Measurements from ENCODE around the gene CATSPERD.

The CATSPERD gene

DNA sequence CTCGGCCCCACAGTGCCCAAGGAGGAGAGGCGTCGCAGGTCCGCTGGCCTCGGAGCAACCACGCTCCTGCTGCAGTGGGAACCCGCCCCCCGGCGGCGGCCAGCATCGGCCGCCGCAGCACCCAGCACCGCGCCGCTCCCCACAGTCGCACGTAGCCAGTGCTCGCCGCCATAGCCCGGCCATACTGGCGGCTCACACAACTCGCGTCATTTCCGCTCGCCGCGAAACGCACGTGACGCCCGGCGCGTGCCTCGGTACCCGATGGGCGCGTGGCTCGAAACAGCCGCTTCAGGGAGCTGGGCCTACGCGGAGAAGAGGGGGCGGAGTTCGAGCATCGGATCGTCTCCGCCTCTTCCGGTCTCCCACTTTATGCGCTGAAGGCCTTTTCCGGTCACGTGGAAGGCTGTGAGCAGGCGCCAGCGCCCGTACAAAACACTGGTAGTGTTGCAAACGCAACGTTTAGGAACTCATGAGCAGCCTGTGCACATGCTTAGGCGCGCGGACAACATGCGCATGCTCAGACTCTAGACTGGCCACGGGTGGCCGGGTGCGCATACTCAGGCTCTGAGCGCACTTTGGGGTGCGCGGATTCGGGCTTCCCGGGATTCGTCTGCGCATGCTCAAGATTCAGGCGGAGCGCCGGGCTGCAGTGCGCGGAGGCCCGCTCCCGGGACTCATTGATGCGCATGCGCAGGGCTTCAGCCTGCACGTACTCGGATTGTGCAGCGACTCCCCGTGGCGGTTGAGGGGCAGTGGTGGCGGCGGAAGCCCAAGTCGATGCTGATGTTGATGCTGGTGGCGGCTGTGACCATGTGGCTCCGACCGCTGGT, at the start of gene CATSPERD, which contains the start of gene LONP1:
TSS of gene CATSPERD (plus strand) at position 677 of the 830 bp plus-strand sequence. CDS start at position 778, 101 bp downstream.
TSS of gene LONP1 (minus strand) at position 186 of the 830 bp plus-strand sequence. CDS start at position 172, 14 bp downstream.
- peak; percentile 97 for DNase-seq

GRCh38 chr19:5671600-5671999, 48.8 kb upstream of the CATSPERD start:
- DNase-seq = no peak

DNA sequence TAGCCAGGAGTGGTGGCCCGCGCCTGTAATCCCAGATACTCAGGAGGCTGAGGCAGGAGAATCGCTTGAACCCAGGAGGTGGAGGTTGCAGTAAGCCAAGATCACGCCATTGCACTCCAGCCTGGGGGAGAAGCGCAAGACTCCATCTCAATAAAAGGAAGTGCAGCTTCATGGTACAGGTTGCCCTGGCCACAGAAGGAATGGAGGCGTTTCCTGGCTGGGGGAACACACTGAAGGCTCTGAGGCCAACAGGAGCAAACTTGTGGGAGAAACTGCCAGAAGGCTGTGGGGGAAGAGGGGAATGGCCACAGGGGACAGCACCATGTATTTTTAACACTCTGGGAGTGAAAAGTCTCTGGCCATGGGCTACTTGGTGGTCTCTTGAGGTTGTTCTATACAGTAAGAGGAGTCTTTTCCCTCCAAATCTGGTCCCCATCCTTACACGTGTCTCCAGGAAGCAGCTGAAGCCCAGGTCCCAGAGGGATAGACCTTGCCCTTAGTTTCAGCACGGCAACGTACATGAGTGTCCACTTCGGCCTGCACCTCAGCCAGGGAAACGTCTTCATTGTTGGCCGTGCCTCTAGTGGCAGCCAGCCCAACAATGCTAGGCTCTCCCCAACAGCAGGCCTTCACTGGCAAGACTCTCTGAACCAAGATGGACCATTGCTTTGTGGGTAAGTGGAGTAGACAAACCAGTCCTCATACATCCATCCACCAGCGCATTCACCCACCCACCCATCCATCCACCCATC, 47.6 kb upstream of the CATSPERD start:
- DNase-seq = no peak

DNA sequence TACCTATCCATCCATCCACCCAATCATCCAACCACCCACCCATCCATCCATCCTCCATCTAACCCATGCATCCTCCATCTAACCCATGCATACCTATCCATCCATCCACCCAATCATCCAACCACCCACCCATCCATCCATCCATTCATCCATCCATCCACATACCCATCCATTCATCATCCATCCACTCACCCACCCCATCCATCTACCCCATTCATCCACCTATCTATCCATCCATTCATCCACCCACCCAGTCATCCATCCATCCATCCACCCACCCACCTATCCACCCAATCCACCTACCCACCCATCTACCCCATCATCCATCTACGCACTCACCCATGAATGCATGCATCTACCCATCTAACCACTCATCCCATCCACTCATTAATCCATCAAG, 46.7 kb upstream of the CATSPERD start:
- no peak for DNase-seq

GRCh38 chr19:5674714-5675113, 45.7 kb upstream of the CATSPERD start:
- no peak for DNase-seq

DNA sequence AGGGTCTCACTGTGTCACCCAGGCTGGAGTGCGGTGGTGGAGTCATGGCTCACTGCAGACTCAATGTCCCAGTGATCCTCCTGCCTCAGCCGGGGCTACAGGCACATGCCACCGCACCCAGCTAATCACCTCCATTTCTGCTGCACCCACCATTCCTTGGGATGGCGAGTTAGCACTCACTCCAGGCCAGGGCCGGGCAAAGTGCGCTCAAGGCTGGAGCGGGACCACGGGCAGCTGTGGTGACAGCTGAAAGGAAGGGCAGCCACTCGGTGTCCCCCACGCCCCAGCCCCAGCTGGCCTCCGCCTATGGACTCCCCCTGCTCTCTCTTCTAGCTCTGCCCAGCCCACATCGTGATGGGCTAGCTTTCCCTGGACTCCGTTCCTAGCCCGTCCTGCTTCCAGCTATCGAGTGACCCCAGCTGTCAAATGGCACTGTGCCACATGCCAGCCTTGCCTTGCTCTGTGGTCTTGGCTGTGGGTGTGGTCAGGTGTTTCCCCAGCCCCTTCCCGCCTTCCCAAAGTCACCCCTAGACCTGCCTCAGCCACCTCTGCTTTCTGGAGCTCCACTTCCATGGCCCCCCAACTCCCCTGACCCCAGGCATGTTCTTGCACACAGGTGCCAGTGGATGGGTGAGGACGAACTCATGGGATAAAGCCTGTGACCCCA, 44.2 kb upstream of the CATSPERD start:
- DNase-seq = no peak

DNA sequence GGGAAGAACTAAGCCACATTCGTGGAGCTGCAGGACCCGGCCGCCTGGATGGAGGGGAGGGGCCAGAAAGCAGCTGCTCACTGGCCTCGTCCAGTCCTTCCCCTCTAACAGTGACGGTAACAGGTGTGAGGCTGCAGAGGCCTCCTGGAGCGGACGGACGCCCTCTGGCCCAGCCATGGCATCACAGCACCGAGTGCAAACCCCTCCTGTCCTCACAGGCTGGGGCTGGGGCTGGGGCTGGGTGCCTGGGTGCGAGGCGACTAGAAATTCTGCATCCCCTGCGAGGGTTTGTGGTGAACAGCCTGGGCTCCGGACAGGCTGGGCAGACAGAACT, 43.7 kb upstream of the CATSPERD start:
- no peak for DNase-seq

- DNase-seq = no peak
Measured at GRCh38 chr19:5677136-5677535, 43.3 kb upstream of the CATSPERD start.

DNA sequence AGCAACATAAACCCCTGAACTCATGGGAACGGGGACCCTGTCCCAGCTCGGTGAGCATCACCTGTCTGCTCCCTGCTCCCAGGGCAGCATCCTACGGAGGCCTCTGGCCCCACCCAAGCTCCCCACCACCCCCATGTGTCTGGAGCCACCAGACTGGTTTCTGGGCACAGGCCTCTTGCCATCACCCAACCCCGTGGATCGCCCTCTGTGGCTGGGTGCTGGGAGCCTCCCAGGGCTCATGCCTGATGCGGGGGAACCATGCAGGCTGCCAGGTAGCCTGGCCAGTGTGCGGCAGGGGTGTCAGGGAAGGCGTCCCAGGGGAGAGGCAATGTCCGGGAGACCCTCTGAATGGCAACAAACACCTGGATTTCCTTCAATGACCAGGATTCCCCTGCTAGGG, 42.9 kb upstream of the CATSPERD start:
- DNase-seq = no peak

GRCh38 chr19:5678071-5678718, 42.2 kb upstream of the CATSPERD start:
- no peak for DNase-seq

- DNase-seq = no peak
Measured at GRCh38 chr19:5679289-5680083, 41.0 kb upstream of the CATSPERD start.

DNA sequence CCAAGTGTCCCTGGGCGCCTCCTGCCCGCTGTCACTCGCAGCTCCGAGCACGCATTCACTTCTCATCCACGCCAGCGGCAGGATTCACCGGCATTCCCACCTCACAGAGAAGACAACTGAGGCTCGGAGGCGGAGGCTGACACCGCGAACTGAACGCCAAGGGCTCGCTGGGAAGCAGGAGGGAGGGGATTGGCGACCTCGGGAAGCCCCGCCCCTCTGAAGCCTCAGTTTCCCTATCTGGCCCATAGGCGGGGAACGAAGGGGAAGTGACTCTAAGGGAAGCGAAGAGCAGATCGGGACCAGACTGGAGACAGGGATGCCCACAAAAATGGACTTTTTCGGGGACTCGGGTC, 40.4 kb upstream of the CATSPERD start:
- DNase-seq = no peak

GRCh38 chr19:5680437-5681368, 39.7 kb upstream of the CATSPERD start, which contains the start of the genes HSD11B1L and MICOS13:
Gene HSD11B1L, plus strand, starts transcription at chr19:5681027. Its CDS starts 3,806 bp downstream, at chr19:5684833.
Gene MICOS13, minus strand, starts transcription at chr19:5680516. Its CDS starts 30 bp downstream, at chr19:5680486.
- DNase-seq = peak; percentile 90

- DNase-seq = no peak
Measured at GRCh38 chr19:5681391-5682106, 38.9 kb upstream of the CATSPERD start.

DNA sequence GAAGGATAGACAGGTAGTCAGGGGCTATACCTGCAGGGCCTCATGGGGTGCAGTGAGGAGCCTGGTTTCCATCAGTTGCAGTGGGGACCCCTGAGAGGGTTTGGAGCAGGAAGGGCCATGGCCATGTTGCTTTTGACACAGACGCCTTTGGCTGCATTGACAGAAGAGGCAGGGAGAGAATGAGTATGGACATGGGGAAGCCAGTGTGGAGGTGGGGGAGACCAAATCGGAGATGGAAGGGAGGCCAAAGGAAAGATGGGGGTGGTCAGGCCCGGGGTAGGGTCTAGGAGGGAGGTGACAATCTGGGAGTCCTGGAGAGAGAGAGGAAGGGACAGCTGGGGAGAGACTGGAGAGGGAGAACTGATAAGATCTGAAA, 38.3 kb upstream of the CATSPERD start:
- no peak for DNase-seq

DNA sequence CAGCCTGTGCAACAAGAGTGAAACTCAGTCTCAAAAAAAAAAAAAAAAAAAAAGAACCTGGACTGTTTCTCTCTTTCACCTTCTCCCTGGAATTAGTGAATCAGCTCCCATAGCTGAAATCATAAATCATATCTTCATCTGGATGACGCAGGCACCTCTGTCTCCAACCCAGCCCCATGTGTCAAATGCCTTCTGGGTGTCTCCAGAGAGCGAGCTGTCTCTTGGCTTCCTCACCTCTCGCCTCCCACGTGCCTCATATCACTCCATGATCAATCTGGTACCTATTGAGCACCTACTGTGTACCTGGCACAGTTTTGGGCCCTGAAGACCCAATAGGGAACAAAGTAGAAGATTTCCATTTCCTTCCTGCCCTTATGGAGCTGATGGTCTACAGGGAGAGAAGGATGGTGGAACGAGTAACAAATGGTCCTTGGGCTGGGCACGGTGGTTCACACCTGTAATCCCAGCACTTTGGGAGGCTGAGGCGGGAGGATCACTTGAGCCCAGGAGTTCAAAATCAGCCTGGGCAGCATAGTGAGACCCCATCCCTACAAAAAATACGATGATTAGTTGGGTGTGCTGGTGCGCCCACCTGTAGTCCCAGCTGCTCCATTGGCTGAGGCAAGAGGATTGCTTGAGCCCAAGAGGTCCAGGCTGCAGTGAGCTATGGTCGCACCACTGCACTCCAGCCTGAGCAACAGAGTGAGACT, 37.1 kb upstream of the CATSPERD start:
- DNase-seq = no peak

GRCh38 chr19:5684694-5685430, 35.6 kb upstream of the CATSPERD start:
- DNase-seq = no peak

DNA sequence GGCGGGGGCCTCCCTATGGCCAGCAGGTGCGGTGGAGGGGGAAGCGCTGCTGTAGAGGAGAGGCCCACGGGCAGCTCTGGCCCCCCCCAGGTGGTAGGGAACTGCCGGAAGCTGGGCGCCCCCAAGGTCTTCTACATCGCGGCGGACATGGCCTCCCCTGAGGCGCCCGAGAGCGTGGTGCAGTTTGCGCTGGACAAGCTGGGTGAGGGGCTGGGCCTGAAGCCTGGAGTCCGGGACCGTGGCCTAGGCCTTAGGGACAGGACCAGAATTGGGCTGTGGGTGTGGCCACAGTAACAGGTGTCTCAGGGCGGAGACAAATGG, 34.2 kb upstream of the CATSPERD start:
- DNase-seq = no peak

All from NCI-H1048 (cell line).